Neural crest cell (in vitro differentiated cells): Measurements from ENCODE around the gene LRMDA. TPM values are rescaled to one million over a fixed set of nuclear protein-coding genes. Genes with fewer than 3 reads are reported as not detected.
"Not testable (repeated sequence)": the region's sequence is repeated elsewhere in the genome, so short reads cannot be mapped to it uniquely, and the experiment has no call there.

Experiments
- DNase-seq: peaks from one replicate; pipeline ENCODE4 v3.0.0; 2021; ENCODE audit warnings: low read depth, mixed read lengths, low spot score
- H3K27ac Mint-ChIP-seq: one replicate; pipeline ENCODE4 v1.8.0; 2021; ENCODE audit warnings: mild to moderate bottlenecking, mixed read lengths; ENCODE audit not compliant: unreplicated experiment
- H3K27me3 Mint-ChIP-seq: 2 replicates; pipeline ENCODE4 v1.8.0; 2021; ENCODE audit warnings: low read depth, mild to moderate bottlenecking, mixed read lengths
- H3K36me3 Mint-ChIP-seq: 2 replicates; pipeline ENCODE4 v1.8.0; 2021; ENCODE audit warnings: low read depth, mild to moderate bottlenecking, mixed read lengths
- H3K4me1 Mint-ChIP-seq: 2 replicates; pipeline ENCODE4 v1.8.0; 2021; ENCODE audit warnings: mixed read lengths
- H3K4me3 Mint-ChIP-seq: one replicate; pipeline ENCODE4 v1.8.0; 2021; ENCODE audit warnings: mild to moderate bottlenecking, mixed read lengths
- H3K9me3 Mint-ChIP-seq: 2 replicates; pipeline ENCODE4 v1.8.0; 2021; ENCODE audit warnings: mixed read lengths
- CTCF ChIP-seq: fragments of 200-600 bp; sonication (generic); conservative IDR thresholded peaks from 2 replicates; pipeline ENCODE4 v1.5.0; 2021; ENCODE audit warnings: antibody characterized with exemption, mild to moderate bottlenecking
- total RNA-seq: library from RNA; stranded (reverse); gene quantifications from 2 replicates; pipeline ENCODE4 v1.2.1, GENCODE V29; 2021

LRMDA gene
- total RNA-seq, 1 donor from 2014 or later = 3.1 TPM

GRCh38 chr10:75602341-75602740 lies 170.9 kb downstream of the LRMDA start:
- no peak overlapping the region for H3K4me3 Mint-ChIP-seq
- peaks cover 23% of the 10 kb centered on the region for H3K27me3 Mint-ChIP-seq
- no peak for TF ChIP-seq CTCF
- peaks cover 40% of the 10 kb centered on the region for H3K4me1 Mint-ChIP-seq
- DNase-seq = no peak
- no peaks in the 10 kb centered on the region for H3K9me3 Mint-ChIP-seq
- no peaks in the 10 kb centered on the region for H3K36me3 Mint-ChIP-seq
- no peak overlapping the region for H3K27ac Mint-ChIP-seq

- TF ChIP-seq CTCF = no peak
- DNase-seq = no peak
- Mint-ChIP-seq H3K27ac (no peak overlapping the region), H3K36me3 (no peaks in the 10 kb centered on the region), H3K27me3 (peaks cover 11% of the 10 kb centered on the region), H3K4me3 (no peak overlapping the region), H3K4me1 (peaks cover 17% of the 10 kb centered on the region), H3K9me3 (no peaks in the 10 kb centered on the region)
Measured at GRCh38 chr10:75605096-75605495, 173.7 kb downstream of the LRMDA start.

- DNase-seq, H3K9me3 Mint-ChIP-seq, H3K4me3 Mint-ChIP-seq, H3K36me3 Mint-ChIP-seq, H3K27ac Mint-ChIP-seq: not testable (repeated sequence)
- Mint-ChIP-seq H3K27me3 (peaks cover 10% of the 10 kb centered on the region), H3K4me1 (peaks cover 13% of the 10 kb centered on the region)
Measured at GRCh38 chr10:75605795-75606194, 174.4 kb downstream of the LRMDA start.

GRCh38 chr10:75606203-75606779 lies 174.9 kb downstream of the LRMDA start:
- peaks cover 13% of the 10 kb centered on the region for H3K4me1 Mint-ChIP-seq
- no peak overlapping the region for H3K27ac Mint-ChIP-seq
- H3K36me3 Mint-ChIP-seq = no peaks in the 10 kb centered on the region
- no peak overlapping the region for H3K4me3 Mint-ChIP-seq
- H3K27me3 Mint-ChIP-seq = peaks cover 10% of the 10 kb centered on the region
- DNase-seq = no peak
- no peaks in the 10 kb centered on the region for H3K9me3 Mint-ChIP-seq
- TF ChIP-seq CTCF = no peak

GRCh38 chr10:75607576-75607975 lies 176.2 kb downstream of the LRMDA start:
- no peak for DNase-seq
- Mint-ChIP-seq H3K36me3 (no peaks in the 10 kb centered on the region), H3K4me1 (peaks cover 19% of the 10 kb centered on the region), H3K27me3 (peaks cover 10% of the 10 kb centered on the region), H3K4me3 (no peak overlapping the region), H3K9me3 (no peaks in the 10 kb centered on the region), H3K27ac (no peak overlapping the region)
- TF ChIP-seq CTCF = no peak

GRCh38 chr10:75610183-75610582 lies 178.8 kb downstream of the LRMDA start:
- Mint-ChIP-seq H3K36me3 (no peaks in the 10 kb centered on the region), H3K4me3 (no peak overlapping the region), H3K4me1 (peaks cover 40% of the 10 kb centered on the region), H3K27ac (no peak overlapping the region), H3K9me3 (no peaks in the 10 kb centered on the region), H3K27me3 (peaks cover 5% of the 10 kb centered on the region)
- no peak for DNase-seq
- TF ChIP-seq CTCF = no peak
